ENCODE results near the gene R3HDML. TPM values are rescaled to one million over a fixed set of nuclear protein-coding genes. Genes with fewer than 3 reads are reported as not detected.

Gene R3HDML
- total and polyA plus RNA-seq, 9 of the 15 experiments (the other 6 are each of a cell fraction or from before 2014, with no cell fraction given): not detected

DNA sequence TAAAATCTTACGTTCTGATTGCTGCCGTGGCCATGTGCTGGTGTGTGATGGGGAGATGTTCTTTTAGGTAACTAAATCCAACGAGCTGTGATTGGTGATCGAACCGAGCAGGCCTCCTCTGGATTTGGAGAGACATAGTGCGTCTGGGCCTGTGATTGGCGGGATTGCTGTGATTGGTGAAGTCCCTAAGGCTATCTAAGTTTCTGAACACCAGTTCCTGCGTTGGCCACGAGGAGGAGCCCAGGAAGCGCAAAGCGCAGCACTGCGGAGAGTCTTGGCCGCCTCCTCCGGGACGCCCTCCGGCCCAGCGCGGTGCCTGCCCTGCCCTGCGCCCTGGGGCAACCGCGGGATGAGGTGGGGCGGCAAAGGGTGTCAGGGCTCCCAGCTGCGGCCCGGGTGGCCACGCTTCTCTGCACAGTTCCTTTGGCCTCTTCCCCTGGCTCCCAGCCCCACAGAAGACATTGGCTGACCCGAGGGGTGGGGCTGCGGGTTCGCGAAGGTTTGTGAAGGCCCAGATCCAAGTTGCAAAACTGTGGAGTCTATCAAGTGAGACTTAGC is 51.7 kb downstream of the R3HDML start (continued):
- 0 out of 2 replicates have a peak, but pooled peaks have one; percentile 18 for TF ChIP-seq TOE1 (IDR thresholded peaks at IDR 0.05; ENCODE audit: borderline replicate concordance)
- TF ChIP-seq TOE1 (CRISPR knock-in tag; IDR thresholded peaks at IDR 0.05; ENCODE audit: borderline replicate concordance, low read depth): no peak
- 0 out of 2 replicates have a peak, but pooled peaks have one; percentile 30 for TF ChIP-seq GABPB2 (CRISPR knock-in tag; conservative IDR thresholded peaks at IDR 0.05)
- TF ChIP-seq SRSF3 (IDR thresholded peaks at IDR 0.05; ENCODE audit: insufficient read depth, low read length): no peak
- peak; percentile 69 for TF ChIP-seq CC2D1A (IDR thresholded peaks at IDR 0.05)
- TF ChIP-seq ZEB2 (IDR thresholded peaks at IDR 0.05): no peak
- TF ChIP-seq, protein P1, sequence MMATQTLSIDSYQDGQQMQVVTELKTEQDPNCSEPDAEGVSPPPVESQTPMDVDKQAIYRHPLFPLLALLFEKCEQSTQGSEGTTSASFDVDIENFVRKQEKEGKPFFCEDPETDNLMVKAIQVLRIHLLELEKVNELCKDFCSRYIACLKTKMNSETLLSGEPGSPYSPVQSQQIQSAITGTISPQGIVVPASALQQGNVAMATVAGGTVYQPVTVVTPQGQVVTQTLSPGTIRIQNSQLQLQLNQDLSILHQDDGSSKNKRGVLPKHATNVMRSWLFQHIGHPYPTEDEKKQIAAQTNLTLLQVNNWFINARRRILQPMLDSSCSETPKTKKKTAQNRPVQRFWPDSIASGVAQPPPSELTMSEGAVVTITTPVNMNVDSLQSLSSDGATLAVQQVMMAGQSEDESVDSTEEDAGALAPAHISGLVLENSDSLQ (IDR thresholded peaks at IDR 0.05): peak; percentile 62
- no peak for TF ChIP-seq HMGN3 (IDR thresholded peaks at IDR 0.05; ENCODE audit: borderline replicate concordance, extremely low read depth, insufficient read length, low read depth, low read length)
- TF ChIP-seq RAD21 (CRISPR knock-in tag; conservative IDR thresholded peaks at IDR 0.05 in 1 of 2, IDR thresholded peaks at IDR 0.05 in 1 of 2): peak; percentile 97 to 100
- no peak for TF ChIP-seq ZNF77 (CRISPR knock-in tag; IDR thresholded peaks at IDR 0.05)
- TF ChIP-seq ZNF175 (CRISPR knock-in tag; IDR thresholded peaks at IDR 0.05; ENCODE audit: low read depth): no peak
- peak in 1 of 2 experiments; percentile 88; a peak in 2 of 4 replicates for TF ChIP-seq RCOR1 (IDR thresholded peaks at IDR 0.05; ENCODE audit: borderline replicate concordance in 1 of 2, low read depth in 2 of 2, low read length in 2 of 2)
- TF ChIP-seq, protein P2, sequence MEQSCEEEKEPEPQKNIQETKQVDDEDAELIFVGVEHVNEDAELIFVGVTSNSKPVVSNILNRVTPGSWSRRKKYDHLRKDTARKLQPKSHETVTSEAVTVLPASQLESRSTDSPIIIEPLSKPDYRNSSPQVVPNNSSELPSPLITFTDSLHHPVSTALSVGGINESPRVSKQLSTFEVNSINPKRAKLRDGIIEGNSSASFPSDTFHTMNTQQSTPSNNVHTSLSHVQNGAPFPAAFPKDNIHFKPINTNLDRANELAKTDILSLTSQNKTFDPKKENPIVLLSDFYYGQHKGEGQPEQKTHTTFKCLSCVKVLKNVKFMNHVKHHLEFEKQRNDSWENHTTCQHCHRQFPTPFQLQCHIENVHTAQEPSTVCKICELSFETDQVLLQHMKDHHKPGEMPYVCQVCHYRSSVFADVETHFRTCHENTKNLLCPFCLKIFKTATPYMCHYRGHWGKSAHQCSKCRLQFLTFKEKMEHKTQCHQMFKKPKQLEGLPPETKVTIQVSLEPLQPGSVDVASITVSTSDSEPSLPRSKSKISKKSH (CRISPR knock-in tag; IDR thresholded peaks at IDR 0.05): no peak
- 0 out of 2 replicates have a peak, but pooled peaks have one; percentile 16 for TF ChIP-seq ZNF384 (IDR thresholded peaks at IDR 0.05; ENCODE audit: low read depth, low read length)
- TF ChIP-seq, protein P3, sequence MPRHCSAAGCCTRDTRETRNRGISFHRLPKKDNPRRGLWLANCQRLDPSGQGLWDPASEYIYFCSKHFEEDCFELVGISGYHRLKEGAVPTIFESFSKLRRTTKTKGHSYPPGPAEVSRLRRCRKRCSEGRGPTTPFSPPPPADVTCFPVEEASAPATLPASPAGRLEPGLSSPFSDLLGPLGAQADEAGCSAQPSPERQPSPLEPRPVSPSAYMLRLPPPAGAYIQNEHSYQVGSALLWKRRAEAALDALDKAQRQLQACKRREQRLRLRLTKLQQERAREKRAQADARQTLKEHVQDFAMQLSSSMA (CRISPR knock-in tag; IDR thresholded peaks at IDR 0.05): no peak
- peak; percentile 84 for TF ChIP-seq RB1 (IDR thresholded peaks at IDR 0.05; ENCODE audit: low read depth)
- no peak for TF ChIP-seq ZNF57 (CRISPR knock-in tag; IDR thresholded peaks at IDR 0.05)
- peak; percentile 68 for TF ChIP-seq PCBP1 (IDR thresholded peaks at IDR 0.05; ENCODE audit: low read depth, low read length, poor library complexity, severe bottlenecking)
- no peak for TF ChIP-seq ETV1 (tag; conservative IDR thresholded peaks at IDR 0.05; ENCODE audit: low read depth)
- TF ChIP-seq, protein P4, sequence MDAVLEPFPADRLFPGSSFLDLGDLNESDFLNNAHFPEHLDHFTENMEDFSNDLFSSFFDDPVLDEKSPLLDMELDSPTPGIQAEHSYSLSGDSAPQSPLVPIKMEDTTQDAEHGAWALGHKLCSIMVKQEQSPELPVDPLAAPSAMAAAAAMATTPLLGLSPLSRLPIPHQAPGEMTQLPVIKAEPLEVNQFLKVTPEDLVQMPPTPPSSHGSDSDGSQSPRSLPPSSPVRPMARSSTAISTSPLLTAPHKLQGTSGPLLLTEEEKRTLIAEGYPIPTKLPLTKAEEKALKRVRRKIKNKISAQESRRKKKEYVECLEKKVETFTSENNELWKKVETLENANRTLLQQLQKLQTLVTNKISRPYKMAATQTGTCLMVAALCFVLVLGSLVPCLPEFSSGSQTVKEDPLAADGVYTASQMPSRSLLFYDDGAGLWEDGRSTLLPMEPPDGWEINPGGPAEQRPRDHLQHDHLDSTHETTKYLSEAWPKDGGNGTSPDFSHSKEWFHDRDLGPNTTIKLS (IDR thresholded peaks at IDR 0.05; ENCODE audit: borderline replicate concordance, low read depth): no peak
- TF ChIP-seq BHLHE40 (IDR thresholded peaks at IDR 0.05; ENCODE audit: low read length): 0 out of 2 replicates have a peak, but pooled peaks have one; percentile 24
- TF ChIP-seq XRCC5 (IDR thresholded peaks at IDR 0.05; ENCODE audit: low read depth, low read length): no peak
- TF ChIP-seq ZBTB7A (IDR thresholded peaks at IDR 0.05; ENCODE audit: borderline replicate concordance, control insufficient read depth, low read depth, low read length): no peak

Data from K562 (cell line).